Ovary (tissue), 3 donors: ENCODE results near the gene SPDEF.

Experiments used
- EP300 ChIP-seq: sonication (generic); formaldehyde crosslinking; IDR thresholded peaks from one replicate; pipeline ENCODE4 v1.6.1; 2017; ENCODE audit warnings: antibody characterized with exemption
- POLR2A ChIP-seq: fragments of 450-650 bp; IDR thresholded peaks from one replicate; pipeline ENCODE4 v1.6.1; 2017; ENCODE audit warnings: antibody characterized with exemption, mild to moderate bottlenecking, moderate library complexity
- TF ChIP-seq, protein P1 (sequence below), 3 donors: fragments of 450-650 bp in 2 of 3; fragments of 200-600 bp in 1 of 3; IDR thresholded peaks; one replicate each; pipeline versions ENCODE4 v1.5.1 to v1.8.0; 2016 to 2022; ENCODE audit warnings: antibody characterized with exemption in 3 of 3, mild to moderate bottlenecking in 1 of 3
- donor health status: DM: no; HTN: no; CAD: no.

DNA sequence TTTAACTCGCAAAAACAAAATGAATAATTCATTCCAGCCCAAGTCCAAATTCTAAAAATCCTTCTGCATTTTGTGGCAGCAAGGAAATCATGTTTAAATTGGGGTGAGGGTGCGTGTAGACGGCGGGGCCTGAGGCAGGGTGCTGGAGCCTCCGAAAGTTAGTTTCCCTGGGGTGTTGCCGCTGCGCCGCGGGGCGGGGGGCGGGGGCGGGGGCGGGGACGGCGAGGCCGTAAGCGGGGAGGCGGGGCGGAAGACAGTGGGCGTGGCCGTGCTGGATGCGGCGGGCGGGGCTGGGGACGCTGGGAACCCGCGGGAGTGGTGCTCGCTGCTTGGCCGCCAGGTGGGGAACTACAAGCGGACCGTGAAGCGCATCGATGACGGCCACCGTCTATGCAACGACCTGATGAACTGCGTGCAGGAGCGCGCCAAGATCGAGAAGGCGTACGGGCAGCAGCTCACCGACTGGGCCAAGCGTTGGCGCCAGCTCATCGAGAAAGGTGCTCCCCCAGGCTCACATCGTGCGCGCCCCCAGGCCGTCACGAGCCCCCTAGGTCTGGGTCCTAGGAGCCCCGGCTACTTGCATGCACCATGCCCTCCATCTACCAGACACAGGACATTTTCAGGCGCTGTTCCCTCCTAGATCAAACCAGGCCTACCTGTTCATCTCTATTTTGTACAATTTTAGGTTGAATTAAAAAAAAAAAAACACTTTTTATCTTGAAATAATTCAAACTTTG lies 29.0 kb downstream of the SPDEF start:
- TF ChIP-seq, protein P1, sequence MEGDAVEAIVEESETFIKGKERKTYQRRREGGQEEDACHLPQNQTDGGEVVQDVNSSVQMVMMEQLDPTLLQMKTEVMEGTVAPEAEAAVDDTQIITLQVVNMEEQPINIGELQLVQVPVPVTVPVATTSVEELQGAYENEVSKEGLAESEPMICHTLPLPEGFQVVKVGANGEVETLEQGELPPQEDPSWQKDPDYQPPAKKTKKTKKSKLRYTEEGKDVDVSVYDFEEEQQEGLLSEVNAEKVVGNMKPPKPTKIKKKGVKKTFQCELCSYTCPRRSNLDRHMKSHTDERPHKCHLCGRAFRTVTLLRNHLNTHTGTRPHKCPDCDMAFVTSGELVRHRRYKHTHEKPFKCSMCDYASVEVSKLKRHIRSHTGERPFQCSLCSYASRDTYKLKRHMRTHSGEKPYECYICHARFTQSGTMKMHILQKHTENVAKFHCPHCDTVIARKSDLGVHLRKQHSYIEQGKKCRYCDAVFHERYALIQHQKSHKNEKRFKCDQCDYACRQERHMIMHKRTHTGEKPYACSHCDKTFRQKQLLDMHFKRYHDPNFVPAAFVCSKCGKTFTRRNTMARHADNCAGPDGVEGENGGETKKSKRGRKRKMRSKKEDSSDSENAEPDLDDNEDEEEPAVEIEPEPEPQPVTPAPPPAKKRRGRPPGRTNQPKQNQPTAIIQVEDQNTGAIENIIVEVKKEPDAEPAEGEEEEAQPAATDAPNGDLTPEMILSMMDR (IDR thresholded peaks at IDR 0.05), result peak; percentile 38 to 86 (median 75)
- TF ChIP-seq POLR2A (no peak), EP300 (no peak)
